Mucosa of stomach (tissue), 1 donor: ENCODE results near the gene MYL6B.
"Not testable (repeated sequence)": the region's sequence is repeated elsewhere in the genome, so short reads cannot be mapped to it uniquely, and the experiment has no call there.

Experiments used
- H3K27me3 ChIP-seq: one replicate; pipeline ENCODE4 v1.7.0; 2013; ENCODE audit warnings: mild to moderate bottlenecking, low read length; ENCODE audit not compliant: control insufficient read depth, insufficient read depth
- H3K36me3 ChIP-seq: one replicate; pipeline ENCODE4 v1.7.0; 2013; ENCODE audit warnings: low read length; ENCODE audit not compliant: control insufficient read depth, insufficient read depth
- H3K4me1 ChIP-seq: one replicate; pipeline ENCODE4 v1.7.0; 2013; ENCODE audit warnings: mild to moderate bottlenecking, low read length; ENCODE audit not compliant: control insufficient read depth, insufficient read depth
- H3K4me3 ChIP-seq: one replicate; pipeline ENCODE4 v1.7.0; 2013; ENCODE audit warnings: low read length
- H3K9ac ChIP-seq: one replicate; pipeline ENCODE4 v1.7.0; 2013; ENCODE audit warnings: mild to moderate bottlenecking, low read length, moderate library complexity
- H3K9me3 ChIP-seq: one replicate; pipeline ENCODE4 v1.7.0; 2013; ENCODE audit warnings: mild to moderate bottlenecking, low read length, moderate library complexity; ENCODE audit not compliant: control insufficient read depth
- donor health status: Pancreatic carcinoma.

MYL6B gene

DNA sequence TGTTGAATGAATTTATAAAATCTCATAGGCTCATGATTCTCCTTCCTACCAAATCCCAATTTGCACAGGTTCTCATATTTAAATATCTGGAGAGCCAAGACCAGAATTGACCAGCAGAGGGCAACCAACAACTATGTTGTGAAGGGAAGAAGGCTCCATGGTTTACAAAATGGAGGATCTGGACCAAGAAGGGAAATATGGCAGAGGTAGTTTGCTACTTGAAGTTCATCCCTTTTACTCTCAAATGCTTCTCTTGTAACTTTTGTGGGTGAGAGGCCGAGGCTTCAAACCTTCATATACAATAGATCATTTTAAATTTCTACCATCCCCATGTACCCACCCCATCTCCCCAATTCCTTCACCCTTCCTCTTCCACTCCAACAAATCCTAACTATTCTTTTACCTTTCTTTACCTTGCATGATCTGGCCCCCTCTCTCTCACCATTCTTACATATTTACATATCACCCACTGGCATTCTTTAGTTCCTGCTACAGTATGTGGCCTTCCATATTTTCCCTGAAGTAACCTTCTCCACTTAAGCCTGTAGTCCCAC, 40.7 kb downstream of the MYL6B start:
- H3K4me1 ChIP-seq = peaks cover 17% of the 10 kb centered on the region
- no peaks in the 10 kb centered on the region for H3K27me3 ChIP-seq
- no peaks in the 10 kb centered on the region for H3K9me3 ChIP-seq
- no peak overlapping the region for H3K4me3 ChIP-seq
- no peak overlapping the region for H3K9ac ChIP-seq
- H3K36me3 ChIP-seq = no peaks in the 10 kb centered on the region

DNA sequence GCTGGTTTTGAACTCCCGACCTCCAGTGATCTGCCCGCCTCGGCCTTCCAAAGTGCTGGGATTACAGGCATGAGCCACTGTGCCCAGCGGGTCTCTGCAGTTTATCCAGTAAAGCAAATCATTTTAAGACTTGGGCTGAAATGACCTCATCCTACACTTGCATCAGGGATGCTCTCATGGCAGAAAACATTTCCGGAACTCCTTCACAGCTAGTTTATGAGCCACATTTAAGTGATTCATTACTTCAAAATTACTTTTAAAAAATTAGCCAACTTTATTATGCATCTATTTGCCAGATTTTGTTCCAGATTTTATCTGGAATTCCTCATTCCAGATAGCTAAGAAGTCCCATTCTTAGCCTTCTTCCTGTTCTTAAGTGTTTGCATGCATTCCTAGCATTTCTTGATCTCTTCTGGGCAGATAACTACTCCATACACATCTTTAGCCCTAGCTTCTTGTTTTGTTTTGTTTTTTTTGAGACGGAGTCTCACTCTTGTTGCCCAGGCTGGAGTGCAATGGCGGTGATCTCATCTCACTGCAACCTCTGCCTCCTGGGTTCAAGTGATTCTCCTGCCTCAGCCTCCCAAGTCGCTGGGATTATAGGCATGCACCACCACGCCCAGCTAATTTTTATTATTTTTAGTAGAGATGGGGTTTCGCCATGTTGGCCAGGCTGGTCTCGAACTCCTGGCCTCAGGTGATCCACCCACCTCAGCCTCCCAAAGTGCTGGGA, 44.6 kb downstream of the MYL6B start:
- H3K36me3 ChIP-seq, H3K4me1 ChIP-seq, H3K4me3 ChIP-seq, H3K27me3 ChIP-seq, H3K9me3 ChIP-seq, H3K9ac ChIP-seq: not testable (repeated sequence)

DNA sequence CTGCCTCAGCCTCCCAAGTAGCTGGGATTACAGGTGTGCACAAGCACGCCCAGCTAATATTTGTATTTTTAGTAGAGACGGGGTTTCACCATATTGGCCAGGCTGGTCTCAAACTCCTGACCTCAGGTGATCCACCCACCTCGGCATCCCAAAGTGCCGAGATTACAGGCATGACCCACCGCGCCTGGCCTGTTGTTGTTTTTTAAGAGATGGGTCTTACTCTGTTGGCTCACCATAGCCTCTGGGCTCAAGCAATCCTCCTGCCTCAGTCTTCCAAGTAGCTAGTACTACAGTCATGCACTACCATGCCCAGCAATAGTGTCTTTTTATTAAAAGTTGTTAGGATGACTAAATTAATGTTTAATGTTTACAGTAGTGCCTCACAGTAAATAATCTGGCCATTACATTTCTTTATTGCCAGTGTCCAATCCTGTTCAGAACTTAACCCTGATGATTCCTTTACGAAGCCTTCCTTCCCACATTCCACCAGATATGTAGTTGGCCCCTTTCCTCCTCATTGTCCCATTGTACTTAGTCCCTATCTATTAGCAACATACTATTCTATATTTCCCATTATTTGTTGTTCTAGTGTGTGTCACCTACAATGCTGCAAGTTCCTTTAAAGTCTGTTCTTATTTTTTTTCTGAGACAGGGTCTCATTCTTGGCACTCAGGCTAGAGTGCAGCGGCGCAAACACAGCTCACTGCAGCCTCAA, 45.7 kb downstream of the MYL6B start:
- H3K36me3 ChIP-seq = no peaks in the 10 kb centered on the region
- H3K27me3 ChIP-seq = no peaks in the 10 kb centered on the region
- H3K4me1 ChIP-seq = no peaks in the 10 kb centered on the region
- H3K9ac ChIP-seq = no peak overlapping the region
- H3K4me3 ChIP-seq = no peak overlapping the region
- no peaks in the 10 kb centered on the region for H3K9me3 ChIP-seq

DNA sequence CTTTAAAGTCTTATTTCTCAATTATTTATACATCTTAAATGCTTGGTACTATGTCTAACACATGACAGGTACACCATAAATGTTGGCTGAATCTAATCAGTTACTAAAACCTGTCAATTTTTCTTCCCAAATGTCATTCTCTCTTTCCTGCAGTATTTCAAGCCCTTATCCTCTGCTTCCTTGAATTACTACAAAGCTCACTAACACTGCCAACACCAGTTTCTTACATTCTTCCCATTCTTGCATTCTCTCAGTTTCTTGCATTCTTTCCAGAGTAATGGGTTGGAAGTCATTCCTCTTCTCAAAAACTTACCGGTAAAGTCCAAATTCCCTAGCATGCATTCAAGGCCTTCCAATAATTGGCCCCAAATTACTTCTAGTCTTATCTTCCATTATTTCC, 46.4 kb downstream of the MYL6B start:
- no peak overlapping the region for H3K9ac ChIP-seq
- no peaks in the 10 kb centered on the region for H3K4me1 ChIP-seq
- H3K4me3 ChIP-seq = no peak overlapping the region
- H3K27me3 ChIP-seq = no peaks in the 10 kb centered on the region
- H3K9me3 ChIP-seq = no peaks in the 10 kb centered on the region
- no peaks in the 10 kb centered on the region for H3K36me3 ChIP-seq

DNA sequence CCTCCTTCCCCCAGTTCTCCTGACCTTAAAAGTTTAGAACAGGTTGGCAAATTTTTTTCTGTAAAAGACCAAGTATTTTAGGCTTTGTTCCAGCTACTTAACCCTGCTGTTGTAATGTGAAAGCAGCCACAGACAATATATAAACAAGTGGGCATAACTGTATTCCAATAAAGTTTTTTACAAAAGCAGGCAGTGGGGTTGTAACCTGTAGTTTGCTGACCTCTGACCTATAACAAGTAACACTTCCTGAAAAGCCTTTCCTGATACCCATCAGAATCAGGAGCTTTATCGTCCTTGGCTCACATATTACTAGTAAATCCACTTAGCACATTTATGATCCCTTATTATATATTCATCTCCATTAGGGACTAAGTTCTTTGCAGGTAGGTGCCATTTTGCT, 50.0 kb downstream of the MYL6B start:
- no peaks in the 10 kb centered on the region for H3K9me3 ChIP-seq
- H3K9ac ChIP-seq = no peak overlapping the region
- H3K4me3 ChIP-seq = no peak overlapping the region
- H3K27me3 ChIP-seq = no peaks in the 10 kb centered on the region
- no peaks in the 10 kb centered on the region for H3K36me3 ChIP-seq
- H3K4me1 ChIP-seq = no peaks in the 10 kb centered on the region

DNA sequence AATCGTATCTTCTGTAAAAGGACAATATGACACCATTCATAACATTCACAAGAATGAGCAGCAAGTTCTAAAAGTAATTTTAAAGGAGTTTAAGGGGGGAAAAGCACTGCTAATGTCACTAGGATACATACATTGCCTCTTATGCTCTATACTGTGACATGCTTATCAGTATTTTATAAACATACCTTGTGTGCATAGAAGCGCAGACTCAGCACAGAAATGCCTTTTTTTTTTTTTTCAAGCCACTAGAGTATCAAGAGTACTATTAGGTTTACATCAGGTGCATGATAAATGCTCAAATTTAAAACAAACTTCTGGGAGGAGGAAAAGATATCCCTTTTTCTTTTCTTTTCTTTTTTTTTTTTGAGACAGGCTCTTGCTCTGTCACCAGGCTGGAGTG, 50.5 kb downstream of the MYL6B start:
- Histone ChIP-seq H3K9ac (no peak overlapping the region), H3K9me3 (no peaks in the 10 kb centered on the region), H3K4me1 (no peaks in the 10 kb centered on the region), H3K4me3 (no peak overlapping the region), H3K36me3 (no peaks in the 10 kb centered on the region), H3K27me3 (no peaks in the 10 kb centered on the region)

DNA sequence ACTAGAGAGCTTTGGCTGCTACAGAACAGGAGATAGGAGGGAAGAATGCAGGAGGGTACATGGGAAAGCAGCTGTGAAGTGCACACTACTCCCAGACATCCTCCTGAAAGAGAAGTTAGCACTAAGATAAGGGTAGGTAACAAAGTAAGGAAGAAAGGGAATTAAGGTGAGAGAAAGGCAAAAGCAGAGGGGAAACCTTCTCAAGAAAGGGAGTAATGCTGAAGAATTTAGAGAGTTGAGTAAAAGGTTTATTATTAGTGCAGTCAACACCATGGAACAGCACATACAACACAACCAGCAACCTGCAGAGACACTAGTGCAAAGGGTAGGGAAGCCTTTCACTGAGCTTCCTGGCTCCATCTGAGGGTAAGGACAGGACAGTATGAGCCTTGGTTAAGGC, 51.9 kb downstream of the MYL6B start:
- no peaks in the 10 kb centered on the region for H3K27me3 ChIP-seq
- H3K9me3 ChIP-seq = no peaks in the 10 kb centered on the region
- H3K9ac ChIP-seq = no peak overlapping the region
- no peaks in the 10 kb centered on the region for H3K4me1 ChIP-seq
- no peak overlapping the region for H3K4me3 ChIP-seq
- no peaks in the 10 kb centered on the region for H3K36me3 ChIP-seq

DNA sequence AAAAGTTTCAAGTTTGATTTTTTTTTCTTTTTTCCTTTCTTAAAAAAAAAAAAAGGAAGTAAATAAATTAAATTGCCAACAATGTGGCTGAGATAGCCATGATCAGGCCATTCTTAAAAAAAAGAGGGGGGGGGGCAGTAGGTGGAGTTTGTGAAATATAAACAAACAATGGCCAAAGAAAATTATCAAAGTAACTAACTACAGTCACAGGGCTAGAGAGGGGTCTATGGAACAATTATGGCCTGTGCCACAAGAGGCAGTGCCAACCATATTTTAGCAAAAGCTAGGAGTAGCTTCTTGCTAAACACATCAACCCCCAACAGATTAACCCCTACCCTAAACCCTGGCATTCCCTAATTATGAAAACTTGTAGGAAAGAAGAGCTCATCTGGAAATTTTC, 53.1 kb downstream of the MYL6B start:
- no peaks in the 10 kb centered on the region for H3K27me3 ChIP-seq
- no peaks in the 10 kb centered on the region for H3K4me1 ChIP-seq
- H3K9me3 ChIP-seq = no peaks in the 10 kb centered on the region
- H3K9ac ChIP-seq = no peak overlapping the region
- no peak overlapping the region for H3K4me3 ChIP-seq
- peaks cover 6% of the 10 kb centered on the region for H3K36me3 ChIP-seq

DNA sequence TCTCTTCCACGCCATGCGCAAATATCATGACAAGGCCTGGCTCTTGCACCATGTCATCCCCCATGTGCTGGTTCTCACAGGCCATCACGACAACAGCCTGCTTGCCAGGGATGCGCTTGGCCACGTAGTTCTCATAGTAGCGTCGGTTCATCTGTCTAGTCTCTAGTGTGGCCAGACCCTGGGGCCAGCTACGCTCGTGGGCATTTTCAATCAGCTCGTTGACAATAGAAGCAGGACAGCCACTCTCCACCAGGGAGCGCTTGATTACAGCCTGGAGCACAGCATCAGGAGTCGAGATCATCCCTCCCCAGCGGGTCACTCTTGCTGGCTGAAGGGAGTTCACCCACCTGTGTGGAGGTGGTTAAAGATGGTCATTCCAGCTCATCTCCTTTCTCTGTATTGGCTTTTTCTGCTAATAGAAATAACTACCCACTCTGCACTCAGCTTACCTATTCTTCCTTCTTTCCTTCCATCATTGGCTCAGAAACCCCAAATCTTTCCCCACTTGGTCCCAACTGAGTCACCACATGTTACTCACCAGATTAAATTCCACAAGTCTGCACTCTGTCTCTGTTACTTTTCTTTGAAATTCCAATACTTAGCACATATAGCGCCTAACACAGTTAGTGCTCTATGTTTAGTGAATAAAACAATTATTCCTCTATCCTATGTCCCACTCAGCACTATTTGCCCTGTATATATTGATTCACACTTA, 54.2 kb downstream of the MYL6B start:
- no peaks in the 10 kb centered on the region for H3K4me1 ChIP-seq
- H3K36me3 ChIP-seq = peaks cover 7% of the 10 kb centered on the region
- no peaks in the 10 kb centered on the region for H3K9me3 ChIP-seq
- H3K27me3 ChIP-seq = no peaks in the 10 kb centered on the region
- no peak overlapping the region for H3K4me3 ChIP-seq
- no peak overlapping the region for H3K9ac ChIP-seq
